ENCODE data around the gene PRPF40B. TPM values are rescaled to one million over a fixed set of nuclear protein-coding genes. Genes with fewer than 3 reads are reported as not detected.

The PRPF40B gene
- total RNA-seq, 4 donors from 2014 or later, result 3.4 to 10.1 (median 6.7) TPM

DNA sequence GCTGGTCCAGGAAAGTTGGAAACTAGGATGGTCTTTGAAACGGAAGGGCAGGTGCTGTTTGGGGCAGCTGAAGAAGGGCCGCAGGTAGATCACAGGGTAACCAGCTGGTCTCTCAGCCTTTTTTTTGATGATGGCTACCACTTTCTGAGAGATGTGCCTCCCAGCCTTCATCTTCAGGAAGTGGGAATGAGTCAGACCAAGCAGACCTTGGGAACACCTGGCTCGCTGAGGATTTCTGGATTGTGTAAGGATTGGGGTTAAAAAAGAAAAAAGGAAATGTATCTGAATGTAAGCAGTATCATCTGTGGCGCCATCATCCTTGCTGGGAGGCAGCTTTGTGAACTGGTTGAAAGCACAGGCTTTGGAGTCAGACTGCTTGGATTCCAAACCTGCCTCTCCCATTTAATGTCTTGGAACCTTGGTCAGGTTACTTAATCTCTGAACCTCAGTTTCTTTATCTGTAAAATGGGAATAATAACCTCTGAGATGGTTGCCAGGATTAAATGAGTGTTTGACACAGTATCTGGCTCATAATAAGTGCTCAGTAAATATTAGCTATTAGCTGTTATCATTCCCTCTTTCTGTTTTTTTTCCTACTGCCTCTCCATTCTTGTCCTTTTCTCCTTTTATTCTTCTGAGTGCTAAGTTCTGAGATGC is 1.7 kb downstream of the PRPF40B start:
- TF ChIP-seq, protein P1, sequence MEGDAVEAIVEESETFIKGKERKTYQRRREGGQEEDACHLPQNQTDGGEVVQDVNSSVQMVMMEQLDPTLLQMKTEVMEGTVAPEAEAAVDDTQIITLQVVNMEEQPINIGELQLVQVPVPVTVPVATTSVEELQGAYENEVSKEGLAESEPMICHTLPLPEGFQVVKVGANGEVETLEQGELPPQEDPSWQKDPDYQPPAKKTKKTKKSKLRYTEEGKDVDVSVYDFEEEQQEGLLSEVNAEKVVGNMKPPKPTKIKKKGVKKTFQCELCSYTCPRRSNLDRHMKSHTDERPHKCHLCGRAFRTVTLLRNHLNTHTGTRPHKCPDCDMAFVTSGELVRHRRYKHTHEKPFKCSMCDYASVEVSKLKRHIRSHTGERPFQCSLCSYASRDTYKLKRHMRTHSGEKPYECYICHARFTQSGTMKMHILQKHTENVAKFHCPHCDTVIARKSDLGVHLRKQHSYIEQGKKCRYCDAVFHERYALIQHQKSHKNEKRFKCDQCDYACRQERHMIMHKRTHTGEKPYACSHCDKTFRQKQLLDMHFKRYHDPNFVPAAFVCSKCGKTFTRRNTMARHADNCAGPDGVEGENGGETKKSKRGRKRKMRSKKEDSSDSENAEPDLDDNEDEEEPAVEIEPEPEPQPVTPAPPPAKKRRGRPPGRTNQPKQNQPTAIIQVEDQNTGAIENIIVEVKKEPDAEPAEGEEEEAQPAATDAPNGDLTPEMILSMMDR (IDR thresholded peaks at IDR 0.05; ENCODE audit: low read depth), result no peak

DNA sequence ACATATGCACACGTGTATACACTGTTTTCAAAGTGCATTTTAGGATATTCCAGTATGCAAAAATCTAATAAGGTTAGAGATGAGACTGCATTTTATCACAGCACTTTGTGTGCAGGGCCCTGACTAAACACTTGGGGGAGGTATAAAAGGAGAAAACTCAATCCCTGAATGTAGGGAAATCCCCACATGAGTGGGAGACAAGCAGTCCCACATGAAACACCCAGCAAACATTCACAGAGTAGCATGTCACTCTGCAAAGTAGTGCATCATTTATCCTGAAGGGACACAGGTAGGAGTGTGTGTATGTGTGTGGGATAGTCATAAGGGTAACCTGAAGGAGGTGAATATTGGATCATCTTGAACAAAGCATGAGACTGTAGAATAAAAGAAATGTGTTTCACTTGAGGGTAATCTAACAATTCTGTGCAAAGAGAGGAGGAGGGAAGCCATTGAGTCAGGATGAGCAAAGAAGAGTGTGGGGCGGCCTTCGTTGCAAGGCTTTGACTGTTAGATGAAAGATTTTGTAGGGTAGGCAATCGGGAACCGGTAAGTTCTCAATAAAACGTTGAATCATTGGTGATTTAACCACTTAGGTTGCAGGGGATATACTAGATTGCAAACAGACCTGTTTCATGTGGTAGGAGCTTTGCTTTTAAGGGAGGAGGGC is 2.9 kb downstream of the PRPF40B start:
- TF ChIP-seq, protein P1 (IDR thresholded peaks at IDR 0.05; ENCODE audit: low read depth), result no peak

DNA sequence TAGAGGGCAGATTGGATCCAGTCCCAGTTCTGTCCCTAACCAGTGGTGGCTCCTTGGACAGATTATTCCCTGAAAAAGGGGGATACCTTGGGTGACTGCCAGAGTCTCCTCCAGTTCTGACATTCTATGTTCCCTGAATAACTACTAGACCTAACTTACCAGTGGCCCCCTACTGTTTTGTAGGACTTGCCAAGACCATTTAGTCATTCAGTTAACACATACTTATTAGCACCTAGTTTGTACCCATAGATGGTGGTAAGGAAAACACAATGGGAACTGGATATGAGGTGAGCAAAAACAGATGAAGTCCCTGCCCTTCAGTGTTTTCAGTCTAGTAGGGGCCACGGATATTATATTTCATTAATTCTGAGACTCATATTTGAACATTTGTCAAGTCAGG is 3.5 kb downstream of the PRPF40B start:
- TF ChIP-seq, protein P1 (IDR thresholded peaks at IDR 0.05; ENCODE audit: low read depth), result no peak

DNA sequence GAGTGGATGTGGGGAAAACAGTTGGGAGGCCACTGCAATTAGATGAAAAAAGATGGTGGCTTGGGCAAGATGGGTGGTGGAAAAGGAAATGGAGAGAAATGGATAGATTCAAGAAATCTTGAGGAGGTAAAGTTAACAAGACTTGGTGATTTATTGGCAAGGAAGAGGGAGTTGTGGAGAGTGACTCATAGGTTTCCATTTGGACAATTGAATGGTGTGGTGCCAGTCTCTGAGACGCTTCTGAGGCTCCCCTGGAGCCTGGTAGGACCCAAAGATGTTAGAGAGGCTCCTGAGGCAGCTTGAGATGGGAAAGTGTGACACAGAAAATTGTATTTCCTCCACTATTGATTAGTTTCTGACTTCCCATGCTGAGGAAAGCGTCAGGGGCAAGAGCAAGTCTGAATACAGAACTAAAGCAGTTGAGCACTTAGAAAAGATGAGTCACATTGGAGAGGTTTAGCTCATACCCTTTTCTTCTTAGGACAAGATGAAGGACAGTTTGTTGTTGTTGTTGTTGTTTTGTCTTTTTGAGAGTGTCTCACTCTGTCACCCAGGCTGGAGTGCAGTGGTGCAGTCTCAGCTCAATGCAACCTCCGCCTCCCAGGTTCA is 4.5 kb downstream of the PRPF40B start:
- TF ChIP-seq, protein P1 (IDR thresholded peaks at IDR 0.05; ENCODE audit: low read depth), result no peak

DNA sequence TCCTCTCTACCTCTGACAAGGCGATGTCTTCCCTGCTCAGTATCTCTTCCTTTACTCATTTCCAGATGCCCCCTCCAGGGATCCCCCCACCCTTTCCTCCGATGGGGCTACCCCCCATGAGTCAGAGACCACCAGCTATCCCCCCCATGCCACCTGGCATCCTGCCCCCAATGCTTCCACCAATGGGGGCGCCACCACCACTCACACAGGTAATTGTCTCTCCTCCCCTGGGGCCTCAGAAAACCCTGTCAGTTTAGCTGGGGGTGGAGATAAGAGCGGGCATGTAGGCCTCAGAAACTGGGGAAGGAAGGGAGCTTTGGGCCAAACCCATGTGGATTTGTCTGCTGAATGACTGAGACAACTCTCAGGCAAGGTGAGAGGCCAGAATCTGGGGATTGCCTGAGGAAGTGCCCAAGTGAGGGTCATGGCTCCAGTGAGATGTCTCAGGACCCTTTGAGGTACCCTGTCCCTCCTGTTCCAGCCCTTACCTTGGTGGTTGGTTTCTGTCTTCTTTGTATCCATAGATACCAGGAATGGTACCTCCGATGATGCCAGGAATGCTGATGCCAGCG is 8.1 kb downstream of the PRPF40B start:
- TF ChIP-seq, protein P1 (IDR thresholded peaks at IDR 0.05; ENCODE audit: low read depth), result no peak

DNA sequence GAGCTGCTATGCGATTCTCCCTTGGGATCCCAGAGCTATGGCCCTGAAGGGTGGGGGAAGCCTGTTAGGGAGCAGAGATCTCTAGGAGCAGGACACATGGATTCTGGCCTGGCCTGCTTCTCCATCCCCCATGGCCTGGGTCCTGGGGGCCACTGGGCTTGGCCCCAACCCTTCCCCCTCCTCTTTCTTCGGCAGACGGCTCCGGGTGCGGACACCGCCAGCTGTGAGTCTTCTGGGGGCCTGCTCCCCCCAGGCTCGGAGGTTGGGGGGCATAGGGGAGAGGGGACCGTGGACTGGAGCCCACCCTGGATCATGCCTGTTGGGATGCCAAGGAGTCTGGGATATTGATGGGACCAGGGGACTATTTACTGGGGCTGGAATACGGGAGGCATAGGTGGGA is 9.0 kb downstream of the PRPF40B start:
- TF ChIP-seq, protein P1 (IDR thresholded peaks at IDR 0.05; ENCODE audit: low read depth), result no peak
